ENCODE measurements around the gene TPP2.
A peak's percentile ranks its signal among the peaks of the same experiment; 100 is the strongest.

DNA sequence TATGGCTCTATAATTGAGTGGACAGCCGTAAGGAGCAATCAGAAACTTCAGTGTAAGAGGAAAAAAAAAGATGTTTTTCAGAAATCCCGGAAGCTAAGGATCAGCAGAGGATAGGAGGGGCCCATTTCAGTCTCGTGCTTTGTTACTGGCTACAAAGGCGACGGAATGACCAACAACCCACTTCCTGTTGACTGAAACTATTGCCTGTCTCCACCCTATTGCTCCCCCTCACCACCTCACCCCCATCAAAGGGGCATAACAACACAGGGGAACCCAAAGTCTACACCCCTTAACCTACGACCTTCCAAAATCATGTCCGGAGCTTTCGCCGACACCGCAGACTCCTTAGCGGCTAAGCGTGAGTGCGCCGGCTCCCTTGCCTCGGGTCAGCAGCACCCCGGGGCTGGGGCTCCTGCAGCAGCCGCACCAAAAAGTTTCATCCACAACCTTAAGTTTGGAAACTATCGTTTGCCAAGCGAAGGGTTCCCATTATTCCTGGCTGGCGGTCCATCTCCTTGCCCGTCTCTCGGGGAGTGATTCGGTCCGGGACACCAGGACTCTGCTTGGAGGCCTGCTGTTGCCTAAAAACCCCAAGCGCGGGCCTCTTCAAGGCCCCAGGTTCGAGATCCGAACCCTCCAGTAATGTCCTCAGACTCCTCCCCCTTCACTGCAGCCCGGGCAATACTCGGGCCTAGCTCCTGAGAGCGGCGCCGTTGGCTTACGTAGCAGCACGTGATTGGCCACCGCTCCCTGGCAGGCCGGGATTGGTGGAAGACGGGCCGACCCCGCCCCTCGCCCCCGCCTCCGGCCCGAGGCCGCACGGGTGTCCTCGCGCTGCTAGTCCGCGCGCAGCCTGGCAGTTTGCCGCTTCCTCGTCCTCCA, at the start of gene TPP2:
- TF ChIP-seq, protein P1, sequence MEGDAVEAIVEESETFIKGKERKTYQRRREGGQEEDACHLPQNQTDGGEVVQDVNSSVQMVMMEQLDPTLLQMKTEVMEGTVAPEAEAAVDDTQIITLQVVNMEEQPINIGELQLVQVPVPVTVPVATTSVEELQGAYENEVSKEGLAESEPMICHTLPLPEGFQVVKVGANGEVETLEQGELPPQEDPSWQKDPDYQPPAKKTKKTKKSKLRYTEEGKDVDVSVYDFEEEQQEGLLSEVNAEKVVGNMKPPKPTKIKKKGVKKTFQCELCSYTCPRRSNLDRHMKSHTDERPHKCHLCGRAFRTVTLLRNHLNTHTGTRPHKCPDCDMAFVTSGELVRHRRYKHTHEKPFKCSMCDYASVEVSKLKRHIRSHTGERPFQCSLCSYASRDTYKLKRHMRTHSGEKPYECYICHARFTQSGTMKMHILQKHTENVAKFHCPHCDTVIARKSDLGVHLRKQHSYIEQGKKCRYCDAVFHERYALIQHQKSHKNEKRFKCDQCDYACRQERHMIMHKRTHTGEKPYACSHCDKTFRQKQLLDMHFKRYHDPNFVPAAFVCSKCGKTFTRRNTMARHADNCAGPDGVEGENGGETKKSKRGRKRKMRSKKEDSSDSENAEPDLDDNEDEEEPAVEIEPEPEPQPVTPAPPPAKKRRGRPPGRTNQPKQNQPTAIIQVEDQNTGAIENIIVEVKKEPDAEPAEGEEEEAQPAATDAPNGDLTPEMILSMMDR (IDR thresholded peaks at IDR 0.05) = no peak
- TF ChIP-seq POLR2A (IDR thresholded peaks at IDR 0.05) = peak; percentile 89

Measured in right lobe of liver (tissue), 4 donors.